IPS-18a (cell line): ENCODE data around the gene KRT35.

Experiments
- H3K27ac ChIP-seq: one replicate; pipeline ENCODE4 v1.5.1; 2013; ENCODE audit warnings: low read length
- H3K27me3 ChIP-seq: one replicate; pipeline ENCODE4 v1.6.1; 2013; ENCODE audit warnings: mild to moderate bottlenecking, low read length; ENCODE audit not compliant: control insufficient read depth, insufficient read depth
- H3K36me3 ChIP-seq: one replicate; pipeline ENCODE4 v1.6.1; 2013; ENCODE audit warnings: low read depth, low read length; ENCODE audit not compliant: control insufficient read depth
- H3K4me1 ChIP-seq: one replicate; pipeline ENCODE4 v1.6.1; 2013; ENCODE audit warnings: low read depth, low read length; ENCODE audit not compliant: control insufficient read depth
- H3K4me3 ChIP-seq: one replicate; pipeline ENCODE4 v1.5.1; 2013; ENCODE audit warnings: low read length
- H3K9ac ChIP-seq: one replicate; pipeline ENCODE4 v1.6.1; 2013; ENCODE audit warnings: mild to moderate bottlenecking, low read length, moderate library complexity
- H3K9me3 ChIP-seq: one replicate; pipeline ENCODE4 v1.6.1; 2013; ENCODE audit warnings: low read depth, low read length; ENCODE audit not compliant: control insufficient read depth

Gene KRT35

DNA sequence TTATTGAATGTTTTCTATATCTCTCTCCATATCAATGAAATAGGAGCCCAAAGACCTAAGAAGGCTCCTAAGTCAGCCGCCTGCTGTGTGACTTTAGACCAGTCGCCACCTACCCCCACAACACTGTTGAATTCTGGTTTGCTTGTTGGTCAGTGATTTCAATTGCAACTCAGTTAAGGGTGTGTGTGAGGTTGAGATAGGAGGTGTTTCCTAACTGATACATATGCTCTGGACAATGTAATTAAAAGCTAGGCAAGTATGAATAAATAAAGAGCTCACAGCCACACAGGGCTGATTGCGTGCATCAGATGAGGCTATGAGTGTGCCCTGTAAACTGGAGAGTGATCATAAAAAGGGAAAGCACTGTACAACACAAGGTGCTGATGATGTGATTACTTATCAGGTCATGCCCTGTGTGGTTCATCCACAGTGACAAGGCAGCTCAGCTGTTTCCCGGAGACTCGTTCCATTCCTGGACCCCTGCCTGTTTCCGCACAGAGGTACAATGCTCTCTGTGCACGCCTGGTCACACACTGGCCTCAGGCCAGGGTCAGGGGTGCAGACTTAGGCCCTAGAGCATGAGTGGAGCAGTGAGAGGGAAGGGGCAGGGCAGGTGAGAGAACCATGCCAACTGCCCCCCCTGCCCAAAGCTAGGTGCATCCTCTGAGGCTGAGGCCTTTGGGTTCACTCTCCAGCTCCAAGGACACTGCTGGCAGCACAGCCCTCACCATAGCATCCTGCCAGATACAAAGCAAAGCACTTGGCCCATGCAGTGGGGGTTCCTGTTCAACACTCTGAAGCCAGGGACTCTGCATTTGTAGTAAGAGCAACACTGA lies 3.3 kb upstream of the KRT35 start:
- no peaks in the 10 kb centered on the region for H3K27me3 ChIP-seq
- H3K4me3 ChIP-seq, result no peak overlapping the region
- H3K9me3 ChIP-seq, result no peaks in the 10 kb centered on the region
- H3K36me3 ChIP-seq, result no peaks in the 10 kb centered on the region
- no peaks in the 10 kb centered on the region for H3K4me1 ChIP-seq
- no peak overlapping the region for H3K9ac ChIP-seq
- H3K27ac ChIP-seq, result no peak overlapping the region

DNA sequence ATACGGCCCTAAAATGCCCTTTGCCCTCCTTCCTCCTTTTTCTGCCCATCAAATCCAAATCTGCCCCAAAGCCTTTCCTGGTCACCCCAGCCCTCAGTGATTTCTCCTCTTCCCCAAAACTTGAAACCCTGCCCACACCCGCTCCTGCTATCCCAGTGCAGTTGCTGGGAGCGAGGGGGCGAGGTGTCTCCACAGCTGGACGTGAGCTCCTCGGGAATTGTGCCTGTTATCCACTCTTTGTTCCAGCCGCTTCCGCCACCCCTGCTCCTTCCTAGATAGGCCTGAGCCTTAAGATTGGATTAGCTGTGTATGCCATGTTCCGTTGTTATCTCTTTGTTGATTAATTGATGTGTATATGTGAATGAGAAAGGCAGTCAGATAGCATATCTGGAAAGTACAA lies 2.6 kb upstream of the KRT35 start:
- H3K27me3 ChIP-seq, result no peaks in the 10 kb centered on the region
- no peak overlapping the region for H3K9ac ChIP-seq
- no peak overlapping the region for H3K4me3 ChIP-seq
- no peak overlapping the region for H3K27ac ChIP-seq
- H3K4me1 ChIP-seq, result no peaks in the 10 kb centered on the region
- H3K9me3 ChIP-seq, result no peaks in the 10 kb centered on the region
- H3K36me3 ChIP-seq, result no peaks in the 10 kb centered on the region

DNA sequence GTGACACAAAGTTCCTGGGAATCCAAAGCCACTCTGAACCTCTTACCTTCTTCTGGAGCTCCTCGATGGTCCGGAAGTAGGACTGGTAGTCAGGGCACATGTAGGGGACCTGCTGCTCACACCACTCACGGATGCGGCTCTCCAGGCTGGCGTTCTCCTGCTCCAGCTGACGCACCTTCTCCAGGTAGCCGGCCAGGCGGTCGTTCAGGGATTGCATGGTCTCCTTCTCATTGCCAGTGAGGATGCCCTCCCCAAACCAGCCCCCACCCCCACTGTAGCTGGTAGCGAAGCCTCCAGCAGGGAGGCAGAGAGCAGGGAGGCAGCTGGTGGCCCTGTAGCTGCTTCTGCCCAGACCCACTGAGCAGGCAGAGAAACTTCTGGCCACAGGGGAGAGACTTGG lies 370 bp downstream of the KRT35 start:
- H3K27ac ChIP-seq, result no peak overlapping the region
- H3K4me3 ChIP-seq, result no peak overlapping the region
- no peaks in the 10 kb centered on the region for H3K9me3 ChIP-seq
- no peaks in the 10 kb centered on the region for H3K27me3 ChIP-seq
- no peaks in the 10 kb centered on the region for H3K4me1 ChIP-seq
- no peaks in the 10 kb centered on the region for H3K36me3 ChIP-seq
- H3K9ac ChIP-seq, result no peak overlapping the region

DNA sequence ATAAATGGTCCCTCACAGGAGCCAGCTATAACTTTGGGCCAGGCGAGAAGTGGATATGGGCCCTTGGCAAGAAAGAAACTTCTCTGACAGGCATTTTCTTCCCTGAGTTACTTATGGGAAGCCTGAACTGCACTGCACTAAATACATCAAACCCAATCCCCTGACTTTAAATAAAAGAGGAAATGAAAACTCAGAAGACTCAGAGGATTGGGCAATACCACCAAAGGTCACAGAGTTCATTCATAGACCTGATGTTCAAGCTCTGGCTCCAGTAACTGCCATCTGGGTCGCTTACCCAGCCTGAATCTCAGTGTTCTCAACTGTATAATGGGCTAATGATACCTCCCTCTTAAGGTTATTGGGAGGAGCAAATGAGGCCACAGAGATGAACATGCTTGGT lies 815 bp downstream of the KRT35 start:
- H3K36me3 ChIP-seq, result no peaks in the 10 kb centered on the region
- H3K4me1 ChIP-seq, result no peaks in the 10 kb centered on the region
- no peak overlapping the region for H3K9ac ChIP-seq
- H3K27me3 ChIP-seq, result no peaks in the 10 kb centered on the region
- H3K27ac ChIP-seq, result no peak overlapping the region
- no peaks in the 10 kb centered on the region for H3K9me3 ChIP-seq
- H3K4me3 ChIP-seq, result no peak overlapping the region

DNA sequence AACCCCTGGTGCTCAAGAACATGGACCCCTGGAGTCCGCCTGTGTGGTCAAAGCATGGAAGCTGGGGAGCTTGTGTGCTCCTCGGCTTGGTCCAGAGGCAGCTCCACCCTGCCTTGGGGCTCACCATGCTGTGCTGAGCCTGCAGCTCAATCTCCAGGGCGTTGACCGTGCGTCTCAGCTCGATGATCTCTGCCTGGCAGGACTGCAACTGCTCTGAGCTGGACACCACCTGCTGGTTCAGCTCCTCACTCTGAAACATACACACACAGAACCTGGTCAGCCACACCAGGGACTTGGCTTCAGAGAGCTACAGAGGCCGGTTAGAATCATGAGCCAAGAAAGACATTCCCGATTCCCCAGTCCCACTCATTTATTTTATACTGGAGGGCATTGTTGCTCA lies 2.7 kb downstream of the KRT35 start:
- Histone ChIP-seq H3K9ac (no peak overlapping the region), H3K27me3 (no peaks in the 10 kb centered on the region), H3K4me1 (no peaks in the 10 kb centered on the region), H3K27ac (no peak overlapping the region), H3K9me3 (no peaks in the 10 kb centered on the region), H3K36me3 (no peaks in the 10 kb centered on the region), H3K4me3 (no peak overlapping the region)

DNA sequence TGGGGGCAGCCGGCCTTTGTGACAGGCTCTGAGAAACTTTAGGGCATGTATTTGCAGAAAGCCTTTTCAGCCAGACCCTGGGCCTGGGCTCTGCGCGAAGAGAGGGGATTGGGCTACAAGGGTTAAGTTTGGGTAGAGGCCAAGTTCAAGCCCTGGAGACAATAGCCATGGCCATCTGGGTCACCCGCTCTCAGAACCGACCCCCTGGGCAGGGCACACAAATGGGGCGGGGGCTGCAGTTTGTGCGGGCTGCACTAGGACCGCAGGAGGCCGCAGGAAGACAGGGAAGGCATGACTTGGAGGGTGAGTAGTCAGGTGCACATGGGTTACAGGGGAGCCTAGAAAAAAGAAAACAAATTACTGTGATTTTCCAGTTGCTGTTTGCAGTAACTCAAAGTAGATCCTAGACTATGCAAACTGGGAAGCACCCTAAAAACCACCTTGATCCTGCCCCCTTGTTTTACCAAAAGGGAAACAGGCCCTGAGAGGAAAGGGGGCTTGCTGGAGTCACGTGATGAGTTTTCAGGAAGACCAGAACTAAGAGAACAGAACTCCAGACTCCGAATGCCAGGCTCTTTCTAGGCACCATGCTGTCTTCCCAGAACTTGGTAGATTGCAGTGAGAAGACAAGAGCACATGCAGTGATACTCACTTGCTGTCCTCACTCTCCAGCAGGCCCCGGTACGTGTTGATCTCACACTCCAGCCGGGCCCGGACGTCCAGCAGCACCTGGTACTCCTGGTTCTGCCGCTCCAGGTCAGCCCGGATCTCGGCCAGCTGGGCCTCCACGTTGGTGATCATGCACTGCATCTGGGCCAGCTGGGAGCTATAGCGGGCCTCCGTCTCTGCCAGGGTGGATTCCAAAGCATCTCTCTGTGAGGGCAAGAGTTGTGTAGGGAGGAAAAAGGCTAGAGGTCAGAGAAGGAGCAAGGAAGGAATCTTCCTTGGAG lies 3.8 kb downstream of the KRT35 start:
- no peaks in the 10 kb centered on the region for H3K36me3 ChIP-seq
- no peaks in the 10 kb centered on the region for H3K4me1 ChIP-seq
- H3K27ac ChIP-seq, result no peak overlapping the region
- H3K4me3 ChIP-seq, result no peak overlapping the region
- H3K9me3 ChIP-seq, result no peaks in the 10 kb centered on the region
- H3K27me3 ChIP-seq, result no peaks in the 10 kb centered on the region
- no peak overlapping the region for H3K9ac ChIP-seq

DNA sequence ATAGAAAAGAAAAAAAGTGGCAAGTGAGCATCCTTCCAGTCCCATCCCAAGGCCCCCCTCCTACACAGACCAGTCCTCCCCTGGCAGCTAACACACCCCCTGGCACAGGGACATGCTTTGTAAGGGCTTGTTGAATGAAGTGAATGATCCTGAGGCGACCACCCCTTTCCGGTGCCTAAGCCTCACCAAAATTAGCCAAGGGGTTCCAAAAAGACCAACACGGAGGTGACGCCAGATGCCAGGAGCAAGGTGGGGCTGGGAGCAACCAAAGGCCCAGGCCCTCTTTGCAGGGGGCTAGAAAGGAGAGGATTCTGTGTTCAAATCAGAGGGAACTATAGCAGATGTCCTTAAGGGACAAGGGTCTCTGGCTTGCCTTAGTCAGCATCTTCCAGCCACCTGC lies 5.5 kb downstream of the KRT35 start:
- H3K9me3 ChIP-seq, result no peaks in the 10 kb centered on the region

DNA sequence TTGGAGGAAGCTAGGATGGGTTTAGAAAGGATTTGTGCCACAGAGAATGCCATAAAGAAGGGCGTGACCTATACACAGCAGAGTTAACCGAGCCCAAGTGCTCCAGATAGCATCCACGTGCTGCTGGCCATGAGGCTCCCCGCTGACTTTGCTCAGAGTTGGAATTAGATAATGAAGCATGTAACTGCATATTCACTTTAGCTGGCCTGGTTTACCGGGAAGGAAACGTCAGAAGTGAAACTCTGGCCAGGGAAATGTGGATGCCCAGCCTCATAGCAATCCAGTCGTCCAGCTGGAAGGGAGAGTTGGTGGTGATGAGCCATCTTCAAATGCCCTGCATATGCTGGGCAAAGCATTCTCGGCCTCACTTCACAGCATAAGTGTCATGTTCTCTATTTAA lies 6.1 kb downstream of the KRT35 start:
- no peak overlapping the region for H3K9ac ChIP-seq
- no peaks in the 10 kb centered on the region for H3K36me3 ChIP-seq
- H3K27me3 ChIP-seq, result no peaks in the 10 kb centered on the region
- H3K27ac ChIP-seq, result no peak overlapping the region
- no peak overlapping the region for H3K4me3 ChIP-seq
- H3K9me3 ChIP-seq, result no peaks in the 10 kb centered on the region
- no peaks in the 10 kb centered on the region for H3K4me1 ChIP-seq

More for the DNA sequence above, 5.5 kb downstream of the KRT35 start:
- Histone ChIP-seq H3K4me1 (no peaks in the 10 kb centered on the region), H3K9ac (no peak overlapping the region), H3K36me3 (no peaks in the 10 kb centered on the region), H3K27me3 (no peaks in the 10 kb centered on the region), H3K27ac (no peak overlapping the region), H3K4me3 (no peak overlapping the region)

DNA sequence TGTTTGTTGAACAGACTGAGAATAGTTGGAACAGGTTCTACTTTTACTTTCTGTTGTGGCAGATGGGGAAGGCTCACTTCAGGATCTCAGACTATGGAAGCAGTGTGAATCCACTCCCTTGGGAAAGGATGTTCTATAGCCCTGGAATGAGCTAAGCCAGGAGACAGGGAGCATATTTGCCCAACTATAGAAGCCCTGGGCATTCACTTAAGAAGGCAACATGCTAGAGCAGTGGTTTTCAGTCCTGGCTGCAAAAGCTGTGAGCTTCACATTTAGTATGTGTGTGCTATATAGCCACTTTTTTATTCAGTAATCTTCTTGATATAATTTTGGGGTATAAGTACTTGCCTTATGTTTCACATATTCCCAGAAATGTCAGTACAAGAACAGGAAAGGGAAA lies 12.6 kb downstream of the KRT35 start:
- Histone ChIP-seq H3K36me3 (no peaks in the 10 kb centered on the region), H3K27me3 (no peaks in the 10 kb centered on the region), H3K9ac (no peak overlapping the region), H3K27ac (no peak overlapping the region), H3K9me3 (no peaks in the 10 kb centered on the region), H3K4me1 (no peaks in the 10 kb centered on the region), H3K4me3 (no peak overlapping the region)

DNA sequence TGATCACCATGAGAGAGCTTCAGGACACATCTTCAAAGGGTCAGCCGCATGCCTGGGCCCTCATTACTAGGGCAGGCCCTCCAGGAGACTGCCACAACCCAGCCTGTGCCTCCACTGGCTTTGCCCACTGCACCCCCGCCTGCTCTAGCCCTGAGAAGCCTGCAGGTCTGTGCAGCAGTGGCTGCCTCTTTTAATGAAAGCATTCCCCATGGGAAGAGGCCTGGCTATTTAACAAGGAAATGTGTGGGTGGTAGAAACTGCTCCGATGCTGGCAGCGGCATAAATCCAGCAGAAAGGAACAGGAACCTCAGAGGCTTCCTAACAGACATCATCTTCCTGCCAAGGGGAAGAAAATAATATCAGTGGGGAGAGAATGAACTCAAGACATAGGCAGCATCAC lies 13.4 kb downstream of the KRT35 start:
- Histone ChIP-seq H3K4me1 (no peaks in the 10 kb centered on the region), H3K9me3 (no peaks in the 10 kb centered on the region), H3K4me3 (no peak overlapping the region), H3K27me3 (no peaks in the 10 kb centered on the region), H3K27ac (no peak overlapping the region), H3K9ac (no peak overlapping the region), H3K36me3 (no peaks in the 10 kb centered on the region)

DNA sequence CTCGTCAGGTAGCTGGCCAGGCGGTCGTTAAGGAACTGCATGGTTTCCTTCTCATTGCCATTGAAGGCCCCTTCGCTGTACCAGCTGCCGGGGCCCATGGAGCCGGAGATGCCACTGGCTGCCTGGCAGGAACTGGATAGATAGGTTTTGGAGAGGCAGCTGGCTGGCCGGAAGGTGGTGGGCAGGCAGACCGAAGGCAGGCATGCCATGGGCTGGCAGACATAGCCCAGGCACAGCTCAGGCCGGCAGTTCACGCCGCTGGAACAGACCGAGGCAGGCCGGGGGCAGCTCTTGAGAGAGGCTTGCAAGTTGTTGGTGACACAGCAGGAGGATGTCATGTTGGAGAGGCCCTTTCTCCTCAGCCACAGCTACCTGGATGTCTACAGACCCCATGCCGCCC lies 14.0 kb downstream of the KRT35 start, which contains the start of gene KRT32:
Gene KRT32 (minus strand): TSS at position 399 of the 400 bp plus-strand sequence. CDS start 61 bp downstream, at position 338.
- Histone ChIP-seq H3K27ac (no peak within 1 kb of the TSS), H3K36me3 (no peaks in the 10 kb centered on the region), H3K27me3 (no peaks in the 10 kb centered on the region), H3K9ac (no peak within 1 kb of the TSS), H3K4me3 (no peak within 1 kb of the TSS), H3K4me1 (no peaks in the 10 kb centered on the region), H3K9me3 (no peaks in the 10 kb centered on the region)
